Measurements from ENCODE around the gene IFIT3. TPM values are rescaled to one million over a fixed set of nuclear protein-coding genes. Genes with fewer than 3 reads are reported as not detected.
"Not testable (repeated sequence)": the region's sequence is repeated elsewhere in the genome, so short reads cannot be mapped to it uniquely, and the experiment has no call there.

IFIT3 gene
- total RNA-seq, 2 donors from 2014 or later, result 2.6 to 12.6 TPM

GRCh38 chr10:89312973-89313372, 14.8 kb upstream of the IFIT3 start:
- no peak overlapping the region for H3K27ac Mint-ChIP-seq
- peak in 1 of 2 donors; percentile 78 for ATAC-seq
- no peak for DNase-seq (ENCODE audit: low spot score in 2 of 2)
- peaks cover 19 to 23% of the 10 kb centered on the region in 2 donors for H3K36me3 Mint-ChIP-seq
- H3K9me3 Mint-ChIP-seq, result peaks cover 13% of the 10 kb centered on the region in 2 donors

- Mint-ChIP-seq H3K36me3 (peaks cover 17 to 26% of the 10 kb centered on the region in 2 donors), H3K27ac (no peak overlapping the region), H3K9me3 (peaks cover 9 to 12% of the 10 kb centered on the region in 2 donors)
- DNase-seq (ENCODE audit: low spot score in 2 of 2) (no peak), ATAC-seq (no peak)
These were observed 13.1 kb upstream of the IFIT3 start for GRCh38 chr10:89314676-89315075.

- not testable (repeated sequence) for ATAC-seq; DNase-seq (ENCODE audit: low spot score in 2 of 2); H3K27ac Mint-ChIP-seq
- Mint-ChIP-seq H3K36me3 (peaks cover 20 to 21% of the 10 kb centered on the region in 2 donors), H3K9me3 (peaks cover 9 to 13% of the 10 kb centered on the region in 2 donors)
These were observed 9.8 kb upstream of the IFIT3 start for GRCh38 chr10:89318047-89318446.

- not testable (repeated sequence) for H3K9me3 Mint-ChIP-seq; H3K36me3 Mint-ChIP-seq; ATAC-seq; H3K27ac Mint-ChIP-seq; DNase-seq (ENCODE audit: low spot score in 2 of 2)
These were observed 2.7 kb upstream of the IFIT3 start for GRCh38 chr10:89325081-89325480.

- H3K27ac Mint-ChIP-seq; H3K36me3 Mint-ChIP-seq; ATAC-seq; DNase-seq (ENCODE audit: low spot score in 2 of 2); H3K9me3 Mint-ChIP-seq: not testable (repeated sequence)
These were observed 1.9 kb upstream of the IFIT3 start for GRCh38 chr10:89325856-89326255.

GRCh38 chr10:89329151-89329550, 1.4 kb downstream of the IFIT3 start:
- no peak overlapping the region for H3K27ac Mint-ChIP-seq
- ATAC-seq (no peak), DNase-seq (ENCODE audit: low spot score in 2 of 2) (no peak)
- H3K36me3 Mint-ChIP-seq, result peaks cover 0 to 6% of the 10 kb centered on the region in 2 donors
- peaks cover 0 to 3% of the 10 kb centered on the region in 2 donors for H3K9me3 Mint-ChIP-seq

- not testable (repeated sequence) for ATAC-seq; H3K36me3 Mint-ChIP-seq; H3K27ac Mint-ChIP-seq; DNase-seq (ENCODE audit: low spot score in 2 of 2); H3K9me3 Mint-ChIP-seq
These were observed 2.2 kb downstream of the IFIT3 start for GRCh38 chr10:89330014-89330413.

- H3K36me3 Mint-ChIP-seq, result peaks cover 0 to 6% of the 10 kb centered on the region in 2 donors
- H3K9me3 Mint-ChIP-seq, result no peaks in the 10 kb centered on the region
- ATAC-seq, result no peak
- no peak overlapping the region for H3K27ac Mint-ChIP-seq
- DNase-seq (ENCODE audit: low spot score in 2 of 2), result no peak
These were observed 2.9 kb downstream of the IFIT3 start for GRCh38 chr10:89330537-89331212.

- not testable (repeated sequence) for DNase-seq (ENCODE audit: low spot score in 2 of 2); ATAC-seq; H3K36me3 Mint-ChIP-seq; H3K9me3 Mint-ChIP-seq
- H3K27ac Mint-ChIP-seq, result peak overlapping the region in 1 of 2 donors; percentile 66
These were observed 3.8 kb downstream of the IFIT3 start for GRCh38 chr10:89331487-89332122.

- ATAC-seq (peak; percentile 41 to 46), DNase-seq (ENCODE audit: low spot score in 2 of 2) (no peak)
- Mint-ChIP-seq H3K36me3 (peaks cover 0 to 6% of the 10 kb centered on the region in 2 donors), H3K27ac (peak overlapping the region; percentile 66 to 70), H3K9me3 (no peaks in the 10 kb centered on the region)
These were observed 4.4 kb downstream of the IFIT3 start for GRCh38 chr10:89332123-89332633.

GRCh38 chr10:89335226-89335625, 7.4 kb downstream of the IFIT3 start:
- ATAC-seq (no peak), DNase-seq (ENCODE audit: low spot score in 2 of 2) (no peak)
- peaks cover 10 to 11% of the 10 kb centered on the region in 2 donors for H3K36me3 Mint-ChIP-seq
- H3K9me3 Mint-ChIP-seq, result no peaks in the 10 kb centered on the region
- H3K27ac Mint-ChIP-seq, result no peak overlapping the region

- Mint-ChIP-seq H3K9me3 (no peaks in the 10 kb centered on the region), H3K36me3 (peaks cover 10 to 11% of the 10 kb centered on the region in 2 donors), H3K27ac (no peak overlapping the region)
- DNase-seq (ENCODE audit: low spot score in 2 of 2), result no peak
- ATAC-seq, result no peak
These were observed 8.4 kb downstream of the IFIT3 start for GRCh38 chr10:89336241-89336640.

- no peak for DNase-seq (ENCODE audit: low spot score in 2 of 2)
These were observed 9.7 kb downstream of the IFIT3 start for GRCh38 chr10:89337484-89337883.

GRCh38 chr10:89338713-89339112, 10.9 kb downstream of the IFIT3 start:
- ATAC-seq, result no peak
- H3K36me3 Mint-ChIP-seq, result peaks cover 10 to 11% of the 10 kb centered on the region in 2 donors
- no peak for DNase-seq (ENCODE audit: low spot score in 2 of 2)
- H3K9me3 Mint-ChIP-seq, result no peaks in the 10 kb centered on the region
- no peak overlapping the region for H3K27ac Mint-ChIP-seq

More at GRCh38 chr10:89337484-89337883, 9.7 kb downstream of the IFIT3 start:
- peak; percentile 50 to 56 for ATAC-seq
- Mint-ChIP-seq H3K9me3 (no peaks in the 10 kb centered on the region), H3K27ac (no peak overlapping the region), H3K36me3 (peaks cover 10 to 11% of the 10 kb centered on the region in 2 donors)

- no peak overlapping the region for H3K27ac Mint-ChIP-seq
- DNase-seq (ENCODE audit: low spot score in 2 of 2) (no peak), ATAC-seq (no peak)
- no peaks in the 10 kb centered on the region for H3K9me3 Mint-ChIP-seq
- H3K36me3 Mint-ChIP-seq, result peaks cover 10 to 11% of the 10 kb centered on the region in 2 donors
These were observed 12.1 kb downstream of the IFIT3 start for GRCh38 chr10:89339875-89340274.

GRCh38 chr10:89341649-89342048, 13.9 kb downstream of the IFIT3 start:
- Mint-ChIP-seq H3K27ac (no peak overlapping the region), H3K36me3 (peaks cover 10 to 11% of the 10 kb centered on the region in 2 donors)

GRCh38 chr10:89342206-89342958, 14.6 kb downstream of the IFIT3 start:
- DNase-seq (ENCODE audit: low spot score in 2 of 2) (no peak), ATAC-seq (no peak)
- H3K9me3 Mint-ChIP-seq, result no peaks in the 10 kb centered on the region
- peaks cover 10 to 11% of the 10 kb centered on the region in 2 donors for H3K36me3 Mint-ChIP-seq
- H3K27ac Mint-ChIP-seq, result no peak overlapping the region

More at GRCh38 chr10:89341649-89342048, 13.9 kb downstream of the IFIT3 start:
- no peaks in the 10 kb centered on the region for H3K9me3 Mint-ChIP-seq
- ATAC-seq, result no peak
- no peak for DNase-seq (ENCODE audit: low spot score in 2 of 2)
